ENCODE data around the gene HOXD3.

Gene HOXD3

DNA sequence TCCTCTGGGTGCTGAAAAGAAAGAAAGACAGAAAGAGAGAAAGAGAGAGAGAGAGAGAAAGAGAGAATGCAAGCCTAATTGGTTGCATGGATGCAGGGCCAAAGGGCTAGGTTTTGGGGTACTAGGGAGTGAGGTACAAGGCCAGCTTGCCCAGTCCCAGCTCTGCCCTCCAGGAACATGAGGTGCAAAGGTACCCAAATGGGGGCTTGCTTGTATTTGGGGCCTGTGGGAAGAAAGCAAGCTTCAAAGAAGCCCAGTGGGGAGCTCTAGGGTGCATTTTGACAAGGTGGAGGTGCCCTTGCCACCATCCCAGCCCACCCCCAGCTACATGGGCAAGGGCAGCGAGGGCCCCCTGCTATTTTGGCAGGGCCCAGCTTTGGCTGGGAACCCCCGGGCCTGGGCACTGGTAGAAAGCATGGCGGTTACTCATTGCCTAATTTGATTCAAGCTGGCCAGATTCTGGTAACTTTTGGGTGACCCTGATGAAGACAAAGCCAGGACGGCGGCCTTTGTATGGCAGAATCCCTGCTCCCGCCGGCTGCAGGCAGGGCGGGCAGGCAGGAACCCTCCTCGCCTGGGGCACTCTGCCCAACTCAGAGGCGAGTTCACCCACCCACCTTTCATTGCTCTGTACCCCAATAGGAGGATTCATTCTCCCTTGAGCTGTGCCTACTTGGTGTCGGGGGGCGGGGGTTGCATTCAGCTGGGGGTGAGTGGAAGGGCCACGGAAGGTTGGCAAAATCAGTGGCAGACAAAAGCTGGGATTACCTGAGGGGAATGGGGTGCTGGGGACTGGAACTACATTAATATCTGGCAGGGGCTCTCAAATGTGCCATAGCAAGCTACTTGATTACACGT is 6.3 kb upstream of the HOXD3 start:
- FAIRE-seq, result no peak

DNA sequence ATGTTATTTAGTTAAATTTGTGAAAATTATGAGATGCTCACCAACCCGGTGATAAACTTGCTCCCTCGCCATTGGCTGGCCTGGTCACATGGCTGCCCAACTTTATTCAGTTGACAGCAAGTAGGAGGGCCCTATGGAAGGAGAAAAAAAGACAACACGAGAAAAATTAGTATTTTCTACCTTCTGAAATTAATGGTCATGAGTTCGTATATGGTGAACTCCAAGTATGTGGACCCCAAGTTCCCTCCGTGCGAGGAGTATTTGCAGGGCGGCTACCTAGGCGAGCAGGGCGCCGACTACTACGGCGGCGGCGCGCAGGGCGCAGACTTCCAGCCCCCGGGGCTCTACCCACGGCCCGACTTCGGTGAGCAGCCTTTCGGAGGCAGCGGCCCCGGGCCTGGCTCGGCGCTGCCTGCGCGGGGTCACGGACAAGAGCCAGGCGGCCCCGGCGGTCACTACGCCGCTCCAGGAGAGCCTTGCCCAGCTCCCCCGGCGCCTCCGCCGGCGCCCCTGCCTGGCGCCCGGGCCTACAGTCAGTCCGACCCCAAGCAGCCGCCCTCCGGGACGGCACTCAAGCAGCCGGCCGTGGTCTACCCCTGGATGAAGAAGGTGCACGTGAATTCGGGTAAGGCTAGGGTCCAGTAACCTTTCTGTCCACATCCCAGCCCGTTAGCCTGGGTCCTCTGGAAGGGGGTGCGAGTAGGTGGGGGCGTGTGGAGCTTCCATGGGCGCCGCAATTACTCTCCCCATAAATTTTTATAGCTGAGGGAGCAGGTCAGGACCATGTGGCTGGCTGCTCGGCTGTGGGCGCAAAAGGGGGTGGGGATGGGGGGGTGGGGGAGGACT is 5.4 kb upstream of the HOXD3 start, which contains the start of gene HOXD4:
HOXD4 (plus strand) TSS at position 109 of the 846 bp plus-strand sequence; CDS start at position 193, 84 bp downstream.
- FAIRE-seq, result no peak

DNA sequence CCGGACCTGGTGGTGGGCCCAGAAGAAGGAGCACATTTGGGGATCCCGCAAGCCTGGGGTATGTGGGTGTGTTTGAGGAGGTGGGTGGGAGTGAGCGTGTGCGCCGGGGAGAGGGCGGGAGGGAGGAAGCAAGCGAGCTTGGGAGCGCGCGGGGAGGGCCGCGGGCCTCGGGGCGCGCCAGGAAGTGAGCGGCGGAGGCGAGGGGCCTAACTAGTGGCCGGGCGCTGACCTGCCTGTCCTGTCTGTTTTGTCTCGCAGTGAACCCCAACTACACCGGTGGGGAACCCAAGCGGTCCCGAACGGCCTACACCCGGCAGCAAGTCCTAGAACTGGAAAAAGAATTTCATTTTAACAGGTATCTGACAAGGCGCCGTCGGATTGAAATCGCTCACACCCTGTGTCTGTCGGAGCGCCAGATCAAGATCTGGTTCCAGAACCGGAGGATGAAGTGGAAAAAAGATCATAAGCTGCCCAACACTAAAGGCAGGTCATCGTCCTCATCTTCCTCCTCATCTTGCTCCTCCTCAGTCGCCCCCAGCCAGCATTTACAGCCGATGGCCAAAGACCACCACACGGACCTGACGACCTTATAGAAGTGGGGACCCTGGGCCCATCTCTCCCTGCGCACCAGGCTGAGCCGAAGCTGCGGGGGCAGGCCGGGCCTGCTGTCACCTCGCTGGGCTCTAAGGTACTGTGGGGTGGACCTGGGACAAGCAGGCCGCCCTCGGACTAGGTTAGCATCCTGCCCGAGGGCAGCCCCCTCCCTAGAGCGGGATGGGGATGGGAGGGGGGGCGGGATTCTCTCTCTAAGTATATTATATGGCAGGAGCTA is 4.5 kb upstream of the HOXD3 start:
- no peak for FAIRE-seq

DNA sequence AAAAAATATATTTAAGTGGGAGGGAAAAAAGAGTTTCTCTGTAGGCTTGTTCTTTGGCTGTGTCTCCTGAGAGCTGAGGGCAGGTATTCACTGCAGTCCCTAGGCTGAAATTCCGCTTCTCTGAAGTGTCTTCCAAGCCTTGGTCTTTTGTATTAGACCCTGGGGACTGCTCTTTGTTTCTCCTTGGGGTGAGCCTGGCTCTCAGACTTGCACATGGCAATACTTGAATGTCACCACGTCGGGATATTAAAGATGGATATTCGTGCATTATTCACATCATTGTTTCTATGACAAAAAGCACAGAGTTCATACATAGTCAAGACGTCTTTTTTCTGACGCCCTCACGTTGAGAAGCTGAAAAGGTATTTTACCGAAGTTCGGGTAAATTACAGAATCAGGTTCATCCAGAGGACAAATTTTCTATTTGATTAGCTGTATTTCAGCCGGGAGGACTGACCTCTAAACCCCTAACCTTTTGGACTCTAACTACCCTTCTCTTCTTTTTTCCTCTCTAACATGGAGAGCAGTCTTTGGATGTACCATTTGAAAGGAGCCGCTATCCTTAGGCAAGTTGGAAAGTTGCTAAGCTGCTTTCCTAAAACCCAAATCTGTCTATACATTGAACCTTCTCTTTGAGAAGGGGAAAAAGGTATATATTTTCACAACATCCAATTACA is 2.4 kb upstream of the HOXD3 start:
- FAIRE-seq, result no peak

DNA sequence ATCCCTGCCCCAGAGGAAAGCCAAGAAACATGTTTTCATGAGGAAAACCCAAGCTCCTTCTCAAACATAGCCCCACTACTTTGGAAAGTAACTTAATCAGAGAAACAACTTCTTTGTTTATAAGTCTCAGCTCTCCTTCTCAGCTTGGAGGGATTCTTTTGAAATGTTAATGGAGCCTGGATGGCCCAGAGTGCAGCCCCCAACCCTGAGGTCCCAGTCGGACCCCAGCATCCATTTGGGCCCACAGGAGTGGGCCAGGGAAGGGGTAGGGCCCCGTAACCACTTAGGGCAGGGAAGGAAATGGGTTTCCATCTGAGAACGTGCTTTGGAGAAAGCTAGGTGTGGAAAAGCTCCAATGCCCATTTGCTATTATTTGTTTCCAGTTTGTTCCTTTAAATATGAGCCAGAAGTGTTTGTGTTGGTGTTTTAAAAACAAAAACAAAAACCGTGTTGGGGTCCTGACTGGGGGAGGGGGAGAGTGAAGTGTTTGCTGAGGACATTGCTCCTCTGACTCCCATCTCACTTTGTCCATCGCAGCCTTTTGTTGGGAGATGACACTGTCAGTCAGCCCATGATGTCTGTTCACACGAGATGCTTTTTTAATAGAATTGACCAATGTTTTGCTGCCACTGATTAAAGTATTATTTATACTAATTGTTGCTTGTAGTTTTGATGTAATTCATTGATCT is 1.6 kb upstream of the HOXD3 start:
- no peak for FAIRE-seq

DNA sequence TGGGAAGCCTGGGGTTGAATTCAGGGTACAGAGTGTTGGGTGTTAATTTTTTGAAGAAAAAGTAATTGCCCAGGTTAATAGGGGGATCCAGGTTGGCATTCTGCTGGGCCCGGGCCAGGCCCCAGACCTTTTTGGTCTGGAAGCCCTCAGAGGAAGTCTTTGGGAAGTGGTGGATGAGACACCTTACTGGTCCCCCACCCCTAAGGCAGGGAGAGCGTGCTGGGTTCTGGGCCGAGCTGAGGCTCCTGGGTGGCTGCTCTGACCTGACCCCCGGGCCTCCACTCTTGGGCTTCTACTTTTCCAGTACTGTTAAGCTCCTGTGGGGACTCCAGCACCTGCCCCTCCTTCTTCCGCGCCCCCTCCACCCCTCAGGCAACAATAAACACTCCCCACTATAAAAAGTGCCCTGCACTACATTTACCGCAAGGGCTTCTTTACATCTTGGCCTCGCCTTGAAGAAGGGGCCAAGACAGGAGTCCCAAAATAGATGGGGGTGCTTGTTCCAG is 753 bp upstream of the HOXD3 start:
- FAIRE-seq, result no peak

DNA sequence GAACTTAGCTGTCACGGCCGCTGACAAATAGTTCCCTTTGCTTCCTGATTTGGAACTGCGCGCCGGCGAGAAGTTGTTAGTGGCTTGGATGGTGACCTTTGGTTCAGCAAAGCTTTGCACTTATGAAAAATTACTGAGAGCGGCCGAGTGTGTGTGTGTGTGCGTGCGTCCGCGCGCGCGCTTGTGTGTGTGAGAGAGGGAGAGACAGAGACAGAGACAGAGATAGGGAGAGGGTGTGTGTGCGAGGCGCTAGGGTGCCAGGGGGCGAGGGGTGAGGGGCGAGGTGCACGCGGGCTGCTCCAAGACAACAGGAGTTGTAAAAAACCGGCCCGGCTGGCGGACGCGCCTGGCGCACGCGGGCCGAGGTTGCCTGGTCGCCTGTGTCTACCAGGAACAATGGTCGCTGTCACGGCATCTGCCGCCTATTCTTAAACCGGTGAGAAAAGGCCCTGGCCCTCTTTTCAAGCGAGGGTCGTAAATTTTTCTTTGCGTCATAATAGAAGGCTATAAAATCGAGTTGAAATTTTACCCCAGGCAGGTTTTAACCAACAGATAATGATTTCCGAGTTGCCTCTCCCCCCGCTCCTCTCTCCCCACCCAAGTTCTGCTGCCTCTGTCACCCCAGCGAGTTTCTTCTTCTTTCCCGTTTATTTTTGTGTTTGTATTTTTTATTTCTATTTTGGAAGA is 535 bp downstream of the HOXD3 start:
- no peak for FAIRE-seq

DNA sequence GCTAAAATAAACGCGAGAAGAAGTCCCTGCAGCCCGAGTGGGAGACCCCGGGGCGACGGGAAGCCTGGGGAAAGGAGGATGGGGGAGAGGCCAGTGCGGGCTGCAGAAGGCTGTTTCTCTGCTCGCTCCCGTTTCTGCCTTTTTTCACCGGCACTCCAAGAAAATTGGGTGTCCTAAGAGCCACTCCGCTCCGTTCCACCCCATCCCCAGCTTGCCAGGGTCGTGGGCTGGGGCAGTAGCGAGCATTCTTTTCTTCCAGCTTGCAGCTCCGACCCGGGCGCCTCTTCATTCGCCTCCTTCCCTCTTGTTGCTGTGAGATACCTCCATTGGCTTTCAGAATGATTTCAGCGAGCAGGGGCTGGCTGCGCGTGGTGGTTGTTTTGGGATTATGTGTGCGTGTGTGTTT is 1.1 kb downstream of the HOXD3 start:
- FAIRE-seq, result no peak

DNA sequence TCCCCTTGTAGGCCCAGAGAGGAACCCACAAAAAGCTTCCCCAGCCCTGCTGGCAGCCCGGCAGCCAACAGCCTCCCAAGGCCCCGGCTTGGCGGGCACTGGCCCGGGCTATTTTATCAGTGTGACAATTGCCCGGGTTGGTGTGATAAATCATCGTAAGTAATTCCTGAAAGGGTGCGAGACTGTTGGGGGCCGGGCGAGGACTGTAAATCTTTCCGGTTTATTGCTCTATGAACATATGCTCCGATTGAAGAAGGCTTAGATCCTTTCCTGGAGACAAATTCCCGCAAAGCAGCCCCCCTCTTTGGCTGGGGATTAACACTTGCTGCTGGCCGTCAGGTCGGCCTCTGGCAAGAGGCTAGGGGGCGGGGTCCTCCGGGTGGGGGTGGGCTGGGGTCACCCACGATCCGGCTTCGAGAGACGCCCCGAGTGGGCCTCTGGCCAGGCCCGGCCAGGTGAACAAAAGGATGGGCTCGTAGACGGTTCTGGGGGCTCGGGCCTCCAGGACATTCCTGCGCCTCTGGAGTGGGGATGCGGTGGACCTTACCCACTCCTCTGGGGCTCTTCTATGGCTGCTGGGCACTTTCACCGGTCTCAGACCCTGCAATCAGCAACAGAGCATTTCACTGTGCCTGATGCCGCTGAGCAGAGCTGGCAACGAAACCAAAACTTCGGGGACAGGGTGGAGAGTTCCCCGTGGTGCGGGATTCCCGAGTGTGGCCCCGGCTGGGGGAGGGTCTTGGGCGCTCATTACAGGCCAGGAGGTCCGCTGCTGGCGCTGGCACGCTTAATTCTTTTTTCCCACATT is 2.0 kb downstream of the HOXD3 start:
- FAIRE-seq, result no peak

DNA sequence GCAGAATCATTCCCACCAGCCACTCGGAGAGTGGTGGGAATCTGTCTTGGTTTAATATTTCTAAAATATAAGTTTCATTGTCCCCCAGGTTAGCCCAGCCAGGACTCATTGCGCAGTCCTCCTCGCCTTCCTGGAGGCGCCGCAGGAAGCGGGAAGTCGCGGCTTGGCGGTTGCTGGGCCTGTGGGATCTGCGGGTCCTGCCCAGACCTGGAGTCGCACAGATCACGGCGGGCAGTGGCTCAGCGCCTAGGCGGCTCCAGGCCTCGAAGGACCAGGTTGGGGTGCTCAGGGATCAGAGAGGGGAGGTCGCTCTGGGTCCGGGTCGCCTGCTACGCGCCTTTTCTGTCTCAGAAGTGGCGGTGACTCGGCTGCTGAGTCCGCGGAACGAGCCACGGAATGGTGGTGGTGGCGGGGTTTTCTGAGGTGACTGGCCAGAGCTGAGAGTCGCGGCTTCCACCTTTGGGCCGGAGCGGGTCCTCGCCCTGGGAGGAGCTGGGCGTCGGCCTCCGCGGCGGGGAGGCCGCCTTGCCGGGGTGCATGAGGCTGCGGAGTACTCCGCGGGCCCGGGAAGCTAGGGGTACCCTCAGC is 2.6 kb downstream of the HOXD3 start:
- no peak for FAIRE-seq

DNA sequence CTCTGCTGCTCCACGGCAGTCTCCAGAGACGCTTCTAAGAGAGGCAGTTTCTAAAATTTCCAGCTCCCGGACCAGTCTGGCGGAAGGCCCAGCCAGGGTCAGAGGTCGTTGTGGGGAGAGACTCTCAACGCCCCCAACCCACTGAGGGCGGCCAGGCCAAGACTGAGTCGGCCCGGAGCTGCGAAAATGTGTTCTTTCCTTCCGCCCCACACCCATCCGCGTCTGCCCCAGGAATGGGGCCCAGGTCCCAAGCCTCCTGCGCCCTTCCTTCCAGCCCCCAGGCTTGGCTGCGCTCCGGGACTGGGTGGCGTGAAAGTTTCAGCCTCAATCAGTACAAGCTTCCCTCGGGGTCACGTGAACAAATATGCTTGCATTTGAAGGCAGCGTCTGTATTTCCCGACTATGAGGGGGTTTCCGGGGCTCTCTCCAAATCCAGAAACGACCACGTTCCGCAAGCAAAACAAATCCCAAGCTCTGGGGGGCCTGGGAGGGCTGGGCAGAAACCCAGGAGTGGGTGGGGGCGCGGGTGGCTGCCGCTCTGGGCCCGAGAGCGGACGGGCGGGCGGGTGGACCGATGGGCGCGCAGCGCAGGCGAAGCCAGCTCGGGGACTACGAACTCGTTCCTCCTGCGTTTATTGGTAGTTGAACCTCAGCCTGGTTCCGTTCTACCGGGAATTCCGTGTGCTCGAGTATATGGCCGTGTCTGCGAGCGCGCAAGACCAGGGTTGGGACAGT is 3.3 kb downstream of the HOXD3 start:
- FAIRE-seq, result no peak

DNA sequence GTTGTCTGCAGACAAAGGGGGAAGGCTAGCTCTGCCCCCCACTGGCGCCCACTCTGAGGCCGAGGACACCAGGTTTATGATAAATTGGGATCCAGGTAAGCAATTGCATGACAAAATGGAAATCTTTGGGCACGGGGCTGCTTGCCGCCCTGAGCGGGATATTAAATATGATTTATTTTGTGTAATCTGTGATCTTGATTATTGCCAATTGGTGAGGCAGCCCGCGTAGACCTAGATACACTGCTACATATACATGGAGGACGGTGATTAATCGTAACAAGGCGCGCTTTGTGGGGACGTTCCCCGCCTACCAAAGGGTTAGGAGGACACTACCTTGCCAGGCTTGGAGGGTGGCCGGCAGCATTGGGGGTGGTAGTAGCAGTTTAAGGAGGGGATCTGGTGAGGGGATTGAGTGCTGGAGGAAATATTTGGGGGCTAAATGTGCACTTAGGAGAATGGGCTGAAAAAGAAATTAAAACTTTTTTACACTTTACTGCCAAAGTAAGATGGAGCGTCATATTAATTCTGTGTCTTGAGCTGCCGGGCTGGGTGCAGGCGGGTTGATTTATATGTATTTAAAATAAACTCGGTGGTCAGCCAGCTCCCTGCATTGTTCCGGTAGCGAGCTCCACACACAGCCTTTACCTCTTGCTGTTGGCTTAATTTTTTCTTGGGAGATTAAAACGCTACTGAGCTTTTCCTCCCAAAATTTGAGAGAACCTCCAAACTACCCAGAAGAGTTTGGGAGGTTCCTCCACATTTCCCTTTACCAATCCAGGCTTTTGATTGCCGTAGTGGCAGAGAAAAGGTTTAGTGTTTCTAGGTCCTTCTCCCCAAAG is 4.1 kb downstream of the HOXD3 start:
- FAIRE-seq, result no peak

DNA sequence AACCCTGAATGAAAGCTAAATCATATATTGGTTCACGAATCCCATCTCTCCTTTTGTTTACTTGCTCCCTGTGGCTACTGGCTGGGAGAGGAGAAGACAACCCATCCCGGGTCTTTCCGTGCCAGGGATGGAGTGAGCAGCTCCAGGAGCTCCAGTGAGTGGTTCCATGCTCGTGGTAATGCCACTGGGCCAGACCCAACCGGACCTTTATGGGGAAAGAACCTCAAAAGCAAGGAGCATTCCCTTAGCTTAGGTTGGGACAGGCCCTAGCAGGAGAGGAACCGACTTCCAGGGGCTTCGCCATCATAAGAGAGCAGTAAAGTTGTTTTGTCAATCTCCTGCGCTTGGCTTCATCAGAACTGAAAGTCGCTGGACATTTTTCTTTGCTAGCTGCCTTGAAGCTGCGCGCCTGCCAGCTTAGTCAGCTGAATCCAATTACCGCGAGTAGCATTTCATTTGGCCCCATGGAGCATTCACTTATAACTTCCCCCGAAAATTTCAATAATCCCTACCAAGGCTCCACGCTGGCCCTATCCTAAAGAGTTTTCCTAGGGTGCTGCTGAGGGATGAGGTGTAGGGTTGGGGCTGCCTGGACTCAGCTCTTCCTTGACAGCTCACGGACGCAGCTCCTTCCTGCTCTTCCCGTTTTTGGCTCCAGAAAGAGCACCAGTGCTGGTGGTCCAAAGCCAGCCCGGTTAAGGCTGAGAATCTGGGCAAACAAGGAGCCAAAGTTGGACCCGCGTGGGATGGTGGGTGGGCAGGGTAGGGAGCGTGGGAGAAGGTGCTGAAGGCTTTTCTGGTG is 4.9 kb downstream of the HOXD3 start:
- FAIRE-seq, result no peak

DNA sequence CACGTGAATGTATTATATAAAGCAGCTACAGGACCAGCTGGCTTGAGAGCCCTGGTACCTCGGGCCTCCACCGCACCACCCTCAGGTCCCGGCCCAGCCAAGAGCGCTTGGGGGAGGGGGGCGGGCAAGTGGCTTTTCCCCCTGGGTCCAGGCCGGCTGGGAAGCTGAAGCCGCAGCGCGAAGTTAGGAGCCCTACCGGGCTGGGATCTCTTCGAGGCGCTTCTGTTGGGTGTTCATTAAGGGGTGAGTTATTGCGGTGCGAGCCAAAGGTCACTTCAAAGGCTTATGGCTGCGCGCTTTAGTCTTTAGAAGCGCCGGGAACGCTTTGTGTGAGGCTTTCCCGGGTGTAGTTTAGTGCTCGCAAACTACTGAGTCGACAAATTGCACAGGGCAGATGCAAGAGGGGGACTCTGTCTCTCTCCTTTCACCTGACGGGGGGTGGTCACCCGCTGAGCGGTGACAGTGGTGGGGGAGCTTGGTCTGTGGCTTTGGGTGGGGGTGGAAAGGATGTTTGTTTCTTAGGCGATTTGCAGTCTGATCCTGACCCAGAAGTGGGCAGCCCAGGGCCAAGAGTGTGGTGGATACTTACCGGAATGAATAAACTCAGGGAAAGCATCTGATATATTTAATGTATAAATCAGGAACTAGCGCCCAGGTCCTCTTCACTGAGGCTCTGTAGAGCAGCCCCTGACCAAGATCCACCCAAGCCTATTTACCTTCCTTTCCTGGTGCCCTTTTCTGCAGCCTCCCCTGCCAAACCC is 6.0 kb downstream of the HOXD3 start:
- FAIRE-seq, result no peak

DNA sequence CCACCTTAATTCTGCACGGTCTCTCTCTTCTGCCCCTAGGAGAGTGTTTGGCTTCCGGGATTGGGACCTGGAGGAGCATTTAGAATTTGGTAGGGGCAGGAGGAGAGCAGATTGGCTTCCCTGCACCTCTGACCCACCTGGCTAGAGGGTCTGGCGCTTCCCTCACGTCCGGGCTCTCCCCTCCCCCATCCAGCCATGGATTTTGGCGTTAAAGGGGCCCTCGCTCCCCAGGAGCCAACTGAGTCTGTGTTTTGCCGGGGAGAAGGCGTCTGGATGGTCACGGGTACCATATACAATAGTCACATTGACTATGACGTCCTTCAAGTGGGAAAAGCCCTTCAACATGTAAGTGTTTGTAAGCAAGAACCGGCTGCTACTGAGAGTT is 6.6 kb downstream of the HOXD3 start:
- no peak for FAIRE-seq

DNA sequence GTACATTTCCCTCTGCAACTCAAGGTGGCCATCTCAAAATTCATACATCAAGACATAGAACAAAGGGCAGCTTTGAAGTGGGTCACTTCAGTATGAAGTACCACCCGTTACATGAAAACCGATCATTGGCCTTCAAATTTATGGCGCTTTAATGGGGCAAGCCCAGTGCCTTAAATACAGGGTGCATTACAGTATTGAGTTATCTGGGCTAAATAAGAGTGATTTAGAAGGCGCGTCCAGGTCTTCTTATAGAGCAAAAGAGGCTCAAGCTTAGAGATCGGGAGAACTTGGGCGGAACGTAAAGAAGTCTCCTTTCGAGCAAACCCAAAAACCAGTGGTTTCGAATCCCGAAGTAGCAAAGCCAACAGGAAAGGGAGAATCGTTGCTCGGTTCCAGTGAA is 7.1 kb downstream of the HOXD3 start:
- no peak for FAIRE-seq
